Caco-2 (cell line): ENCODE data around the gene TNRC6A. TPM values are rescaled to one million over a fixed set of nuclear protein-coding genes. Genes with fewer than 3 reads are reported as not detected.

Experiments
- BruUV-seq: library from RNA; stranded (reverse); fragments of 400-500 nt; replicated peaks from 2 replicates; lab custom pipeline; 2021; lab: Mats Ljungman, UMichigan
- CTCF ChIA-PET: fragments of 300-600 bp; sonication (Branson Sonifier 250); formaldehyde crosslinking; loops from one replicate; lab custom pipeline; 2022; ENCODE audit warnings: antibody characterized with exemption; lab: Charles Lee
- POLR2A ChIA-PET: fragments of 300-600 bp; sonication (Branson Sonifier 250); formaldehyde crosslinking; loops from one replicate; lab custom pipeline; 2022; ENCODE audit warnings: antibody characterized with exemption; lab: Charles Lee
- DNase-seq, 2 experiments: peaks; one replicate each; pipeline versions ENCODE4 v3.0.0 to v3.0.0-alpha.2; 2020 to 2022
- H3K27me3 ChIP-seq: replicated peaks from 2 replicates; pipeline ENCODE4 v1.6.0; 2011; ENCODE audit warnings: low read length; ENCODE audit not compliant: control insufficient read depth, insufficient read depth
- H3K36me3 ChIP-seq: 2 replicates; pipeline ENCODE4 v1.5.1; 2011; ENCODE audit warnings: low read length; ENCODE audit not compliant: control insufficient read depth, insufficient read depth
- H3K4me1 ChIP-seq: fragments of 250-450 bp; sonication (Bioruptor Pico); 2 replicates; pipeline ENCODE4 v1.5.1; 2020; ENCODE audit warnings: mild to moderate bottlenecking
- H3K4me3 ChIP-seq: 2 replicates; pipeline ENCODE4 v1.5.1; 2011; ENCODE audit warnings: low read depth, mild to moderate bottlenecking, control low read depth, low read length
- H3K9me3 ChIP-seq: fragments of 250-450 bp; sonication (Bioruptor Pico); 2 replicates; pipeline ENCODE4 v1.5.1; 2020; ENCODE audit warnings: mild to moderate bottlenecking, moderate library complexity
- H3K27ac Mint-ChIP-seq: one replicate; pipeline ENCODE4 v1.8.0; 2022; ENCODE audit warnings: mixed read lengths; ENCODE audit not compliant: unreplicated experiment
- H3K27me3 Mint-ChIP-seq: one replicate; pipeline ENCODE4 v1.8.0; 2022; ENCODE audit warnings: mixed read lengths; ENCODE audit not compliant: insufficient read depth, unreplicated experiment
- H3K36me3 Mint-ChIP-seq: one replicate; pipeline ENCODE4 v1.8.0; 2022; ENCODE audit warnings: mild to moderate bottlenecking, mixed read lengths; ENCODE audit not compliant: insufficient read depth, unreplicated experiment
- H3K4me1 Mint-ChIP-seq: one replicate; pipeline ENCODE4 v1.8.0; 2022; ENCODE audit warnings: low read depth, mixed read lengths; ENCODE audit not compliant: unreplicated experiment
- H3K4me3 Mint-ChIP-seq: one replicate; pipeline ENCODE4 v1.8.0; 2022; ENCODE audit warnings: mild to moderate bottlenecking, moderate library complexity, mixed read lengths; ENCODE audit not compliant: unreplicated experiment
- H3K9me3 Mint-ChIP-seq: one replicate; pipeline ENCODE4 v1.8.0; 2022; ENCODE audit warnings: mixed read lengths; ENCODE audit not compliant: unreplicated experiment
- intact Hi-C: fragments of 100-400 bp; cut with micrococcal nuclease; formaldehyde crosslinking; loops from one replicate; pipeline ENCODE4 v1.10.0; 2022; ENCODE audit not compliant: unreplicated experiment
- total RNA-seq: library from RNA; stranded (reverse); gene quantifications from 2 replicates; pipeline ENCODE4 v1.2.3, GENCODE V29; 2022
- TF ChIP-seq, protein P1 (sequence below), 2 experiments: fragments of 200-600 bp in 1 of 2; IDR thresholded peaks; 1 replicate in 1 of 2; 2 replicates in 1 of 2; pipeline versions ENCODE4 v1.5.1 to v1.8.0; 2011 to 2022; ENCODE audit warnings: antibody characterized with exemption in 1 of 2, control low read depth in 1 of 2, inconsistent platforms in 1 of 2, low read depth in 1 of 2, low read length in 1 of 2, mild to moderate bottlenecking in 1 of 2, moderate library complexity in 1 of 2; ENCODE audit not compliant: insufficient read depth in 1 of 2, severe bottlenecking in 1 of 2, unreplicated experiment in 1 of 2

TNRC6A gene
- total RNA-seq, 1 experiment from 2014 or later = 43.7 TPM

DNA sequence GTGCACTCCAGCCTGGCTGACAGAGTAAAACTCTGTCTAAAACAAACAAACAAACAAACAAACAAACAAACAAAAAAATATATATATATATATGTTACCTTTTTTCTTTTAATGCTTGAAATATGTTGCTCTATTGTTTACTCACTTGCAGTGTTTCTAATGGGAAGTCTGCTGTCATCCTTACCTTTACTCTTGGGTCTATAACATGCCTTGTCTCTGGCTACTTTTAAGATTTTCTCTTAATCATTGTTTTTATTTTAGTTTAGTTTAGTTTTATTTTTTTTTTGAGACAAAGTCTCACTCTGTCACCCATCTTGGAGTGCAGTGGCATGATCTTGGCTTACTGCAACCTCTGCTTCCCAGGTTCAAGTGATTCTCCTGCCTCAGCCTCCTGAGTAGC lies 16.1 kb upstream of the TNRC6A start:
- Histone ChIP-seq H3K9me3 (0 out of 2 replicates have a peak, but pooled peaks cover 4% of the 10 kb centered on the region), H3K4me1 (no peaks in the 10 kb centered on the region), H3K36me3 (no peaks in the 10 kb centered on the region), H3K27me3 (no peaks in the 10 kb centered on the region), H3K4me3 (no peak overlapping the region)
- no peaks in the 10 kb centered on the region for H3K27me3 Mint-ChIP-seq
- TF ChIP-seq, protein P1, sequence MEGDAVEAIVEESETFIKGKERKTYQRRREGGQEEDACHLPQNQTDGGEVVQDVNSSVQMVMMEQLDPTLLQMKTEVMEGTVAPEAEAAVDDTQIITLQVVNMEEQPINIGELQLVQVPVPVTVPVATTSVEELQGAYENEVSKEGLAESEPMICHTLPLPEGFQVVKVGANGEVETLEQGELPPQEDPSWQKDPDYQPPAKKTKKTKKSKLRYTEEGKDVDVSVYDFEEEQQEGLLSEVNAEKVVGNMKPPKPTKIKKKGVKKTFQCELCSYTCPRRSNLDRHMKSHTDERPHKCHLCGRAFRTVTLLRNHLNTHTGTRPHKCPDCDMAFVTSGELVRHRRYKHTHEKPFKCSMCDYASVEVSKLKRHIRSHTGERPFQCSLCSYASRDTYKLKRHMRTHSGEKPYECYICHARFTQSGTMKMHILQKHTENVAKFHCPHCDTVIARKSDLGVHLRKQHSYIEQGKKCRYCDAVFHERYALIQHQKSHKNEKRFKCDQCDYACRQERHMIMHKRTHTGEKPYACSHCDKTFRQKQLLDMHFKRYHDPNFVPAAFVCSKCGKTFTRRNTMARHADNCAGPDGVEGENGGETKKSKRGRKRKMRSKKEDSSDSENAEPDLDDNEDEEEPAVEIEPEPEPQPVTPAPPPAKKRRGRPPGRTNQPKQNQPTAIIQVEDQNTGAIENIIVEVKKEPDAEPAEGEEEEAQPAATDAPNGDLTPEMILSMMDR (IDR thresholded peaks at IDR 0.05; ENCODE audit: insufficient read depth in 1 of 2, low read depth in 1 of 2, low read length in 1 of 2, severe bottlenecking in 1 of 2, unreplicated experiment in 1 of 2) = no peak
- ChIA-PET POLR2A (no interaction called here), CTCF (no interaction called here)
- H3K36me3 Mint-ChIP-seq = no peaks in the 10 kb centered on the region
- H3K4me3 Mint-ChIP-seq = no peak overlapping the region
- intact Hi-C loops = no loop called here
- no TSS peak for BruUV-seq
- H3K4me1 Mint-ChIP-seq = no peaks in the 10 kb centered on the region
- peaks cover 8% of the 10 kb centered on the region for H3K9me3 Mint-ChIP-seq
- no peak overlapping the region for H3K27ac Mint-ChIP-seq
- DNase-seq = no peak

DNA sequence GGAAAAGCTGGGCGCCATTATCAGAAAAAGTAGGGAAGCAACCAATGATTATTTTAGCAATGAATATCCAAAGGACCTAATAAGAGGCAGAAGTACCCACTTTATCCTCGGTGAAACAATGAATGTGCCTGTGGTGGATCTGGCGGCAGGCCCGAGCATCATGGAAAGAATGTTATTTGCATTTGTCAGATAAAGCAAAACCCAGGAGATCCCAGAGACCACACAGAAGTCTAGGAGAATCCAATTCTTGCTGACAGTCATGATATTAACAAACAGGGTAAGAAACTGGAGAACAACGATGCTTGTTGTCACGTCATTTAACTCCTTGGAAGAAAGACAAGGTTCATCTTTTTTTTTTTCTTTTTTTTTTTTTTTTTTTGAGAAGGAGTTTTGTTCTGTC lies 12.0 kb upstream of the TNRC6A start:
- Mint-ChIP-seq H3K4me3 (no peak overlapping the region), H3K9me3 (peaks cover 6% of the 10 kb centered on the region), H3K27ac (no peak overlapping the region), H3K4me1 (peaks cover 6% of the 10 kb centered on the region), H3K27me3 (no peaks in the 10 kb centered on the region), H3K36me3 (no peaks in the 10 kb centered on the region)
- H3K36me3 ChIP-seq = no peaks in the 10 kb centered on the region
- no peak for DNase-seq
- TF ChIP-seq, protein P1 (IDR thresholded peaks at IDR 0.05; ENCODE audit: insufficient read depth in 1 of 2, low read depth in 1 of 2, low read length in 1 of 2, severe bottlenecking in 1 of 2, unreplicated experiment in 1 of 2) = no peak
- BruUV-seq = no TSS peak
- ChIA-PET POLR2A (no interaction called here), CTCF (no interaction called here)
- H3K4me3 ChIP-seq = no peak overlapping the region
- intact Hi-C loops = no loop called here
- H3K4me1 ChIP-seq = no peaks in the 10 kb centered on the region
- no peaks in the 10 kb centered on the region for H3K27me3 ChIP-seq
- 0 out of 2 replicates have a peak, but pooled peaks cover 4% of the 10 kb centered on the region for H3K9me3 ChIP-seq

DNA sequence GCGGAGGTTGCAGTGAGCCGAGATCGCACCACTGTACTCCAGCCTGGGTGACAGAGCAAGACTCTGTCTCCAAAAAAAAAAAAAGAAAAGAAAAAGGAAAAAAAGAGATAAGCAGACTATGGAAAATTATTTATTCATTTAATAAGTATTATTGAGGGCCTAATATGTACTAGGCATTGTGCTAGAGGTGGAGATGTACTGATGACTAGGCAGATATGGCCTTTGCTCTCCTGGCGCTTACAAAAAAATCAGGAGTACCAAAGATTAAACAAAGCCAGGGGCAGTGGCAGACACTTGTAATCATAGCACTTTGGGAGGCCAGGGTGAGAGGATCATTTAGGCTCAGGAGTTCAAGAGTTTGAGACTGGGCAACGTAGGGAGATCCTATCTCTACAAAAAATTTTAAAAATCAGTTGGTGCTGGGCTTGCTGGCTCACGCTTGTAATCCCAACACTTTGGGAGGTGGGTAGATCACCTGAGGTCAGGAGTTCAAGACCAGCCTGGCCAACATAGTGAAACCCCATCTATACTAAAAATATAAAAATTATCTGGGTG lies 10.4 kb upstream of the TNRC6A start:
- Mint-ChIP-seq H3K27me3 (no peaks in the 10 kb centered on the region), H3K9me3 (no peaks in the 10 kb centered on the region), H3K4me3 (no peak overlapping the region), H3K27ac (no peak overlapping the region), H3K36me3 (no peaks in the 10 kb centered on the region), H3K4me1 (peaks cover 6% of the 10 kb centered on the region)
- H3K4me3 ChIP-seq = no peak overlapping the region
- no TSS peak for BruUV-seq
- H3K9me3 ChIP-seq = no peaks in the 10 kb centered on the region
- CTCF ChIA-PET = no interaction called here
- intact Hi-C loops = no loop called here
- DNase-seq = no peak
- H3K36me3 ChIP-seq = no peaks in the 10 kb centered on the region
- POLR2A ChIA-PET = no interaction called here
- H3K27me3 ChIP-seq = no peaks in the 10 kb centered on the region
- TF ChIP-seq, protein P1 (IDR thresholded peaks at IDR 0.05; ENCODE audit: insufficient read depth in 1 of 2, low read depth in 1 of 2, low read length in 1 of 2, severe bottlenecking in 1 of 2, unreplicated experiment in 1 of 2) = no peak
- no peaks in the 10 kb centered on the region for H3K4me1 ChIP-seq
